Measurements from ENCODE around the gene RESP18.
"Not testable (repeated sequence)": the region's sequence is repeated elsewhere in the genome, so short reads cannot be mapped to it uniquely, and the experiment has no call there.

RESP18 gene

DNA sequence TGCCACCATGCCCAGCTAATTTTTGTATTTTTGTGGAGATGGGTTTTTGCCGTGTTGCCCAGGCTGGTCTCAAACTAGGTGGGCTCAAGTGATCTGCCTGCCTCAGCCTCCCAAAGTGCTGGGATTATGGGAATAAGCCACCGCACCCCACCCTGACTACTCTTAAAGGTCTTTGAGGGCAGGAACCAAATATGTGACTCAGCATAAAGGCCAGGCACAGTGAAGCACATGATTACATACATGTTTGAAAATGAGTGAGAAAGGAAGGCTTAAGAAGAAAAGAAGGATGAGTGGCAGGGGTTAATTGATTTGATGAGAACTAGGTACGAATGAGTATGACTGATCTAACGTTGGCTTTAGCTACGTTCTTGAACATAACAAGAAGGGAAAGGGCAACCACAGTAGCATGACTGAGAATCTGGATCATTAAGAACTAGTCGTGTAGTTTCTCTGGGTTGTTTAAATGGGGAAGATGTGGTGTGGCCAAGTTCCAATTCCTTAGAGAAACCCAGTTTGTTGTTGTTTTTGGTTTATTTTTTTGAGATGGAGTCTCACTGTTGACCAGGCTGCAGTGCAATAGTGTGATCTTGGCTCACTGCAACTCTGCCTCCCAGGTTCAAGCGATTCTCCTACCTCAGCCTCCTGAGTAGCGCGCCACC lies 6.8 kb downstream of the RESP18 start:
- DNase-seq (ENCODE audit: low read depth in 1 of 2, low spot score in 1 of 2), result no peak

DNA sequence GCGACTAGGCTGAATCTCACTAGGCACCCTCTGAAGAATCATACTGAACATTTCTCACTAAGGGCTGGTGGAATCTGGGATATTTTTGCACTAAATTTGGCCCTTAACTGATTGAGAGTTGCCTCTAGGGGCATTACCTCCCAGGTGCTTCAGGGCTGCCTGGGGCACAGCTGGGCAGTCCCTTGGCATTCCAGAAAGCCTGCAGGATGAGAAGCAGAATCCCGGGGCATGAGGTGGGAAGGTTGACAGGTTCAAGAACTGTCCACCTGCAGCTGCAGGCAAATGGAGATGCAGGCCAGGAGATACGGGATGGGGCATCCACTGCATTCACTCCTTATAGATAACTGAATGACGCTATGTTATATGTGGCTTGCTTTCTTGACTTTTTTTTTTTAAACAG lies 7.4 kb downstream of the RESP18 start:
- DNase-seq (ENCODE audit: low read depth in 1 of 2, low spot score in 1 of 2), result no peak

DNA sequence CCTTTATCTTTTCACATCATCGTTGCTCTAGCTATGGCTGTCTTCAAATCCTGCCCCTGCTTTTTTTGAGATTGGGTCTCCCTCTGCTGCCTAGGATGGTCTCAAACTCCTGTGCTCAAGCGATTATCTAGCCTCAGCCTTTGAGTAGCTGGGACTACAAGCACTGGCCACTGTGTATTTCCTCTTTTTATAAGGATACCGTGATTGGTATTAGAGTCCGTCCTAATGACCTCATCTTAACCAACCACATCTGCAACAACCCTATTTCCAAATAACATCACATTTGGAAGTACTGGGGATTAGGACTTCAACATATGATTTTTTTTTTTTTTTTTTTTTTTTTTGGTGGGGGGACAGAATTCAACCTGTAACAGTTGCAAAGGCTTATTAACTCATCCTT lies 9.1 kb downstream of the RESP18 start:
- DNase-seq (ENCODE audit: low read depth in 1 of 2, low spot score in 1 of 2), result no peak

DNA sequence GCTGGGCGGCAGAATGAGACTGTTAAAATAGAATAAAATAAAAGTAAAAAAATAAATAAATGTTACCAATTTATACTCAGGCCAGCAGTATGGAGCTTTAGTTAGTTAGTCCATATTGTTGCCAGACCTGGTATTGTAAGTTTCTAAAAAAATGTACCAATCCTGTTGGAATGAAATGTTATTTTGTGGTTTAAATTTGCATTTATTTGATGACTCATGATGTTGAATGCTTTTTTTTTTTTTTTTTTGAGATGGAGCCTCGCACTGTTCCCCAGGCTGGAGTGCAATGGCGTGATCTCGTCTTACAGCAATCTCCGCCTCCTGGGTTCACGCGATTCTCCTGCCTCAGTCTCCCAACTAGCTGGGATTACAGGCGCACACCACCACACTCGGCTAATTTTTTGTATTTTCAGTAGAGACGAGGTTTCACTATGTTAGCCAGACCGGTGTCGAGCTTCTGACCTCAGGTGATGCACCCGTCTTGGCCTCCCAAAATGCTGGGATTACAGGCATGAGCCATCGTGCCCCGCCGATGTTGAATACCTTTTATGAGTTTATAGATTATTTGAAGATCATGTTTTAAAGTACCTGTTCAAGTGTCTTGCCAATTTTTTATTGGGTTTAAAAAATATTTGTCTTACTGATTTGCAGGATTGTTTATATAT lies 17.6 kb downstream of the RESP18 start:
- no peak for DNase-seq (ENCODE audit: low read depth in 1 of 2, low spot score in 1 of 2)

DNA sequence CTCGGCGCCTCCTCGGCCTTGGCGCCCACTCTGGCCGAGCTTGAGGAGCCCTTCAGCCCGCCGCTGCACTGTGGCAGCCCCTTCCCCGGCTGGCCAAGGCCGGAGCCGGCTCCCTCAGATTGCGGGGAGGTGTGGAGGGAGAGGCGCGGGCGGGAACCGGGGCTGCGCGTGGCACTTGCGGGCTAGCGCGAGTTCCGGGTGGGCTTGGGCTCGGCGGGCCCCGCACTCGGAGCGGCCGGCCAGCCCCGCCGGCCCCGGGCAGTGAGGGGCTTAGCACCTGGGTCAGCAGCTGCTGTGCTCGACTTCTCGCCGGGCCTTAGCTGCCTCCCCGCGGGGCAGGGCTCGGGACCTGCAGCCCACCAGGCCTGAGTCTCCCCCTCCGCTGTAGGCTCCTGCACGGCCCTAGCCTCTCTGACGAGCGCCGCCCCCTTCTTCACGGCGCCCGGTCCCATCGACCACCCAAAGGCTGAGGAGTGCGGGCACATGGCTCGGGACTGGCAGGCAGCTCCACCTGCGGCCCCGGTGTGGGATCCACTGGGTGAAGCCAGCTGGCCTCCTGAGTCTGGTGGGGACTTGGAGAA lies 19.8 kb downstream of the RESP18 start:
- not testable (repeated sequence) for DNase-seq (ENCODE audit: low read depth in 1 of 2, low spot score in 1 of 2)

DNA sequence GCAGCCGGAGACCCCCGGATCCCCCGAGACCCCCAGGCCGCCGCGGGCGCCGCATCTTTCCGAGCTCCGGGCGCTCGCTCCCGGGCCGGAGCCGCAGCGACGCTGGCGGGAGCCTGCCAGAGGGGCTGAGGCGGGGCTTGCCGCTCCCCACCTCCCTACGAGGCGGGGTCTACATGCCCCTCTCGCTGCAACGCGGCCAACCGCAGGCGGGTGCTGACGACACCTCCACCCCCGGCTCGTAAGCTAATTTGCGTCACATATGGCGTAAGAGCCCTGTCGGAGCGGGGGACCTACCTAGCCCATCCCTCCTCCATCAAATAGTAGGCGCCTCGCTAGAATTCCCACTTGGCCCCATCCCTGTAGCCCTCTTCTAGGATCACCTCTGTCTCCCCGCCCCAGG lies 23.3 kb downstream of the RESP18 start, which contains the start of gene PTPRN:
TSS of gene PTPRN (minus strand) at position 124 of the 400 bp plus-strand sequence. CDS start at position 55, 69 bp downstream.
- no peak for DNase-seq (ENCODE audit: low read depth in 1 of 2, low spot score in 1 of 2)

DNA sequence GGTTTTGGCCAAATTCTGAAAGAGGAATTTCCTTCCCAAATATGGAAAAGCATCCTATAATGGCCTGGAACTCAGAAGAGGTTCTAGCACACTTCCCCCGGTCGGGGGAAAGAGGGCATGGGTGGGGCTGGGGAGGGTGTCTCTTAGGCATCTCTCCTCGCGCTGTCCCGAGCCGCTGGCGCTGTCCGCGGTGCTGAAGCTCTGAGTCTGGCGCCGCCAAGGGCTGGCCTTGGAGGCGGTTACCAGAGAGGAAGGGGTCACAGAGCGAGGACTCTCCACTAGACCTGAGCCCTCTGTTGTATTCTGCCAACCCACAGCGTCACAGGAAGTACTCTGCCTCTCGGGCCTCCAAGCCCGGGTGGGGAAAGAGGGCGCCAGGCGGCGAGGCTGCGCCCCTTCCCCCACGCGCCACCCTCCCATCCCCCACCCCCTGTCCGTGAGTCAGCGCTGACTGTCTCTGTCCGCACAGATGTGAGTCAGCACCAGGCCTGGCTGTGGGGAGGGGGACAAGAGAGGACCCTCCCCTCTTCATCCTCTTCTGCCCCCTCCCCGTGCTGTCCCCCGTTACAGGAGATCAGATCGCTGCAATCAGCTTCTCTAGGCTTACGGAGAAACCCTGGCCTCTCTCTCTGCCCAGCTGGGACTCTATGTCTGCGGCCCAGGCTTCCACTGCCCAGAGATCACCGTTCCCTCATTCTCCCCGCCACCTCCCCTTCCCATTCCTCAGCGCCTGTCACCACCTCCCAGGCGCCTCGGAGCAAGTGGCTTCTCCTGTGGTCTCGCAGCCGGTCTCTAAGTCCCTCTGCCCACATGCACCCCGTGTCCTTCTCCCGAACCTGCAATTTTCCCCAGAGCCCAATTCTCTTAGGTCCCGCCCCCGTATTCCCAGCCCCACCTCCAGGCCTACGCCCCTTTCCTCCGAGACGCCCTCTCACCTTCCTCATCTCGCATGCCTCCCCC lies 24.1 kb downstream of the RESP18 start:
- peak; percentile 30 to 48 for DNase-seq (ENCODE audit: low read depth in 1 of 2, low spot score in 1 of 2)

DNA sequence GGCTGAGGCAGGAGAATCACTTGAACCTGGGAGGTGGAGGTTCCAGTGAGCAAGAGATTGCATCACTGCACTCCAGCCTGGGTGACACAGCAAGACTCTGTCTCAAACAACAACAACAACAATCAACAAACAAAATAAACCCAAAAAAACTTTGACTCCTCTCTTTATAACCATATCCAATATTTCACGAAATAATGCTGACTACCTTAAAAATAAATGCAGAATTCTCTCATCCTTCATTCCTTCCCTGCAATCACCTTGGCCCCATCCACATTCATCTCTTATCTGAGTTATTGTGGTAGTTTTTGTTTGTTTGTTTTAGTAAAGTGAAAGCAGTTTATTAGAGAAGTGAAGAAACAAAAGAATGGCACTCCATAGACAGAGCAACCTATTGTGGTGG lies 26.5 kb downstream of the RESP18 start:
- DNase-seq (ENCODE audit: low read depth in 1 of 2, low spot score in 1 of 2), result no peak

DNA sequence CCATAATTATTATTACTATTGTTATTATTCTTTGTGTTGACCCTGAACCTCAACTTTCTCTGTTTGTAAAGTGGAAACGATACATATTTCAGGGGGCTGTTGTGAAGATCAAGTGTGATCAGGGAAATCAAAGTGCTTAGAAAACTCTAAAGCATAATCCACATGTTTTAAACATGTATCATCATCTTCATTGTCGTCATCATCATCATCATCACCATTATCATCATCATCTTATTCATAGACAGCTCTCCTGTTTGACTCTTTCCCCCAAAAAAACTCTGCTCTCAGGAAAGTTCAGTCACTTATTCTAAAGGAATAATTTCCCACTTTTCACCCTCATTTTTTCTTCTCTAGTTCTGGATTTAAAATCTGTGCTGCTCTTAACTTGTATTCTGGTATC lies 28.3 kb downstream of the RESP18 start:
- DNase-seq (ENCODE audit: low read depth in 1 of 2, low spot score in 1 of 2), result no peak

DNA sequence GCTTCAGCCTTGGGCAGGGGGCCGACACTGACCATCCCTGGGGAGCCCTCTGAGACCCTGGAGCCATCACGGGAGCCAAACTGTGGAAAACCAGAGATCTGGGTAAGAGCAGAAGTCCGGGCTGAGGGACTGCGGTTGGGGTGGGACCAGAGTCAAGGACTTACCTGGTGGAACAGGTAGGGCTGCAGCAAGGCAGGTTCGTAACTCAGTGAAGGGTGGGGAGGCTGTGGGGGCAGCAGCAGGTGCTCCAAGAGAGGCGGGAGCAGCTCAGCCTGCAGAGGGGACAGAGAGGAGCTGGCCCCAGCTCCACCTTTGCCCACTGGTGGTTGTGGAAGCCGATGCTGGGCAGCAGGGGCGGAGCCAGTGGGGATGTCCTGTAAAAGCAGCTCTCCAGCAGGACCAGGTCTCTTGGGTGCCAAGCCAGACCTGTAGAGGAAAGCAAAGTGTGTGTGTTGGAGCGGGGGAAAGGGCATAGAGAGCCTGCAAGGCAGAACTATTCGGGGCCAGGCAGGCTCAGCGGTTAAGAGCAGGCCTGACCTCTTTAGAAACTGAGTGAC lies 30.1 kb downstream of the RESP18 start:
- DNase-seq (ENCODE audit: low read depth in 1 of 2, low spot score in 1 of 2), result no peak

DNA sequence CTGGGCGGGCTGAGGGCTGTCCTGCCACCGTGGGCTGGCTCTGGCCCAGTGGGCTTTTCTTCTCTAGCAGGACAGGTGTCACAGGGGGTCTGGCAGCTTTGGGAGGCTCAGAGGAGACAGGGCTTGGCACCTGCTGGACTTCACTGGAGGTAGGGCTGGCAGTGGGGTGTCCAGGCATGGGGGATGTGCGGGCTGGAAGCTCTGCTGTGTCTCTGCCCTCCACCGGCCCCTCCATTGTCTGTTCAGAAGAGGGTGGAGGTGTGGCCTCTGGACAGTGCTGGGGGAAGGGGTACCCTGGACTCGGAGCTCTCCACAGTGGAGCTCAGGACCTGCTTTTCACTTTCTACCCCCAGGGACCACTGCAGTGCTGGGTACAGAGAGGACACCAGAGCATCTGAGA lies 32.5 kb downstream of the RESP18 start:
- no peak for DNase-seq (ENCODE audit: low read depth in 1 of 2, low spot score in 1 of 2)

DNA sequence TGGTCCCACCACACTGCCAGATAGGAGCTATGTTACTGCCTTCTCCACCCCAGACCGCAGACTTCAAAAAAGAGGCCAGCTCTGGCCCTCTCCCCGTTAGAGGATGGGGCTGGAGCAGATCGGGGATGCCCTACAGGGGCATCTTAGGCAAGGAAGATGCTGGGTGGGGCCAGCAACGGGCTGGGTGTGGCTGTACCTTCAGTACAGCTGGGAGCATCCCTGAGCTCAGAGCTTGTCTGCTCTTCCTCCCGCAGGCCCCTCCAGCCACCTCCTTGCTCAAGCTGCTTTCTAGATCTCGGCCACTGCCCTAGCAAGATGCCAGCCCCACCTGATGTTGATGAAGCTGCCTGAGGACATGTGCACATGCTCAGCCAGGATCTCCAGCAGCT lies 33.2 kb downstream of the RESP18 start:
- no peak for DNase-seq (ENCODE audit: low read depth in 1 of 2, low spot score in 1 of 2)

DNA sequence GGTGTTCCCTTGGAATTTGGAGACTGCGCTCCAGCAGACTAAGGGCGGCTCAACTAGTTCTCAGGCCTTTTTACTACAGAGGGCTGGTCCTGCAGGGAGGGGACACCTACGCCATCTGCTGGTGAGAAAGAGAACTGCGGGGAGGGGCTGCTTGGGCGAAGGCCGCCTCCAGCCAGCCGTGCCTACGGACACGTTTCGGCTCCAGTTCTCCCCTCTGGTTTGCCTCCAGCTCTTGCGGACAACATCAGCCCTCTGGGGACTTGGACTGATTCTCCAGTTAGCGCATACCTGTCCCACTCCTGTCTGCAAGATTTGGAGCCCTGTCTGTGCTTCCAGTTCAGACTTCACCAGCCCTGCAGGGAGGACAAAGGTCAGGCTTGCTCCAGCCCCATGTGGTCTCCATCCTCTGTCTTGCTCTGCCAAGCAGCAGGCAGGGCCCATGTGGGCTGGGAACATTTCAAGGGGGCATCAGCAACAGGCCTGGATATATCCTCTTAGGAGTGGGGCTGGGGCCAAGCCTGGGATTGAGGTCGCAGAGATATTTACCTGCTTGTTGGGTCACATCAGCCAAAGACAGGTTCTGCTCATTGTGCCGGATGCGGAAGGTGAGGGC lies 33.7 kb downstream of the RESP18 start:
- peak; percentile 81 to 86 for DNase-seq (ENCODE audit: low read depth in 1 of 2, low spot score in 1 of 2)

DNA sequence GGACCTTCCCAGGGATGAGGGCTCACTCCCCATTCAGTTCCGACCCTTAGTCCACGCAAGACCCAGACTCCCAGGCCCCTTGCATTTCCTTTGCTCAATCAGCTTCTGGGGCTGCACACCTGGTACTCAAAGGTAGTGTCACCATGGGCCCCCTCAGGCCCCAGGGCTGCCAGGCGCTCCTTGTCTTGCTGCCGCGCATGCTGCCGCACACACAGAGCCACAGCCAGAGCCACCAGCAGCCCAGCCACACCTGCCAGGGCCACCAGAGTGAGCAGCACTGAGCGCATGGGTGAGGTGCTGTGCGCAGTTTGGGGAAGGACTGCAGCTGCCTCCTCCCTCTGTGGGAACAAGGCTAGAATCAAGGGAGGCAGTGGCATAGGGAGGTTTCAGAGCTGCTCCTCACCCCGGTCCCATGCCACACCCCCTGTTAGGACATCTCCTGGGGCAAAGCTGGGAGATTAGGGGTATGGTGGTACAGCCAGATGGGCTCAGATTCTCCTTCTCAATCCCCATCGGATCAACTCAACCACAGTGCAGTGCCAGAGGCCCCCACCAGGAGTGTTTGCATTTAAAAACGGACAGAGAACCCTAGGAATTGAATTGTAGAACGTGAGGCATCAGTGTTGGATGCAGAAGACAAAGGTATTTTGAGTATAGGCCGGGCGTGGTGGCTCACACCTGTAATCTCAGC lies 34.6 kb downstream of the RESP18 start:
- DNase-seq (ENCODE audit: low read depth in 1 of 2, low spot score in 1 of 2), result no peak

DNA sequence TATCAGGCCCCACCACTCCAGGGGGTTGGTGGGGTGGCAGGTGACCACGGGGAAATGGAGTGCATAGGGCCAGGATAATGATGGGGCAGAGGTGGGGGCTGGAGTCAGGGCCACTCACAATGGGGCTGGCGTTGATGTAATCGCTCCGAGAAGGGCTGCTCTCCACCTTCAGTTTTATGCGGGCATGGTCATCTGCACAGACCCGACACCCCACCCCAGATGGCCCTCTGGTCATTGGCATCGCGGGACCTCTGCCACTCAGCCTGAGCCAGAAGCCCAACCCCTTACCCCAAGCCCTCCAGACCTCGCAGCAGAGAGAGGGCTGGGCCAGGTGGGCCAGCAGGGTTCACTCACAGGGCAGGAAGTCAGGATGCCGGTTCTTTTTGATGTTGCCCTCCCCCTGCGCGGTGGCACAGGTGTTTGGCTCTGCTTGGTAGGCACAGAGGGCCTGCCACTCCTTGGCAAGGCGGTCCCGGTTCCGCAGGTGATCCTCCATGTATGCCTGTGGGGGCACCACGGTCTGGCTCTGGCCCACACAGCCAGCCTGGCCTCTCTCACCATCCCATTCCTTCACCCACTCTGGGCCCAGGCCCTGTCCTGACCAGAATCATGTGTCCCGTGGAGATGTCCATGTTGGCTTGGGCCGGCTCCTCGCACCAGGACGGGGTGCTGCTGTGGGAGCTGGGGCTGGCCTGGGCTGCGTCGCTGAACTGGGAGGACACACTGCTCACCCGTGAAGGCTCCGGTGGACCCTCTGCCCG lies 35.7 kb downstream of the RESP18 start:
- DNase-seq (ENCODE audit: low read depth in 1 of 2, low spot score in 1 of 2), result no peak

DNA sequence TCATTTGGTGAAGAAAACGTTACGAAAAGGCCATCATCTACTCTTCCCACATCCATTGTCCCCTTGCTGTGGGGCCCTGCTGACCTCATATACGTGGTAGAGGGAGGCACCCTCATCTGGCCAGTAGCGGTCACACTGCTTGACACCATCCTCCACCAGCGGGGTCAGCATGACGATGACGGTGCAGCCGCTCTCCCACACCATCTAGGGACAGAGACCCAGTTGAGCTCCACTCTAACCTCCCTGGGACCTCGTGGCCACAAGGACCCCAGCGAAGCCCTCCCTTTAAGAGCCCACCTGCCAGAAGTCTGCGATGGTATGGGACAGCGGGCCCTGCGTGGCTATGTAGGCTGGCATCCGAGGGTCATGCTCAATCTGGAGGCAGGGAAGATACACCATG lies 36.4 kb downstream of the RESP18 start:
- no peak for DNase-seq (ENCODE audit: low read depth in 1 of 2, low spot score in 1 of 2)

DNA sequence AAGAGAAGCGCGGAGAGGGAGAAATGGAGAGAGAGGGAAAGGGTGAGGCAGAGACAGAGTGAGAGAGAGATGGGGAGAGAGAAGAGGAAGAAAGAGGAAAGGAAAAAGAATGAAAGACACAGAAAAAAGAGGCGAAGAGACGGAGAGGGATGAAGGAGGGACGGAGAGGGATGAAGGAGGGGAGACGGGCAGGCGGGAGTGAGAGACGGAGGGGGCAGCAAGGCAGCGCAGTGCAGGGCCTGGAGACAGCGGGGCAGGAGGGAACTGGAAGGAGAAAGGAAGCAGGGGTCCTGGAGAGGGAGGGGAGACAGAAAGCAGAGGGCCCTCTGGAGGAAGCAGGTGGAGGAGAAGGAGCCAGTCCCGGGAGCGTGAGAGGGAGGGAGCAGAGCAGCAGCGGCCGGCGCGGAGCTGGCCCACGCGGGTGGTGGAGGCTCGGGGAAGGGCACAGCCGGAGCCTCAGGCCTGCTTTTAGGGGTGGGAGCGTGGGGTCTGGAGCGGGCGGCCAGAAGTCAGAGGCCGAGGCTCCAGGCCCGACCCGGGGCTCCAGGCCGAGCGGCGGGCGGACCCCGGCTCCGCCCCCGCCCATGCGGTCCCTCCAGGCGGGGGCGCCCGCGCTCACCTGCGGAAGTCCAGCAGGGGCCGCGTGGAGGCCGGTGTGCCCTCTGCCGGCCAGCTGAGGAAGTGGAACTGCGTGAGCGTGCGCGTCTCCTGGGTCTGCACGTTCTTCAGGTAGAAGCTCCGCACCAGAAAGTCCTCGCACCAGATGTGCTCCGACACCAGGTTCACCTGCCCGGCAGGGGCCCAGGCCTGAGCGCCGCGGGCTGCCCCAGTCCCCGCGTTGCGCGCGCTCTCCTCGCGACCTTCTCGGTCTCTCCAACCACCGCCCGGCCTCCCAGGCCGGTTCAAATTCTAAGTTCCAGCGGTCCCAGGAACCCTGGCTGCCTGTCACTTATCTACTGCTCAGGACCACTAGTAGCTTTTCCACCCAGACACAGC lies 37.9 kb downstream of the RESP18 start:
- peak; percentile 77 to 87 for DNase-seq (ENCODE audit: low read depth in 1 of 2, low spot score in 1 of 2)

DNA sequence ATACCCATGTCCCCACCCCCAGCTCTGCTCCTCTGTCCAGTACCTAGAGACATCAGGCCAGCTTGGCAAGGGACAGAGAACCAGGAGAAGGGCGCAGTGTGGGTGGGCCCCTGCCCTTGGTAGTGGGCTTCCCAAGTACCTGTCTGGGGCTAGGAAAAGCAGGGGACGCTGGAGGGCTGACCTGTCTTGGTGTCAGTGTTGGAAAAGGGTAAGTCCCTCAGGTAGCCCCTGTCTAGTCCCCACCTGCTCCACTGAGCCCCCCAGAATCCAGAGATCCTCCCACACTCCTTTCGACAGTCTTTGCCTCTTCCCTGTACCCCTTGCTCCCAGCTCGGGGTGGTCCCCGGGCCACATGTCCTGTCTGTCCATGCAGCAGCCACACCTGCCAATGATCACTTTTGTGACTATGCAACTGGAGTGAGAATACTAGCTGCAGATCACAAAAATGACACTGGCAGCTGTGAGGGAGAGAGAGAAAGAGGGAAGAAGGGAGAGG lies 38.8 kb downstream of the RESP18 start:
- DNase-seq (ENCODE audit: low read depth in 1 of 2, low spot score in 1 of 2), result no peak

All from activated T-helper 1 cell treated with anti-CD3 and anti-CD28 coated beads, Interleukin-2, amount 50 U/mL, for 16 hours (primary cell).